OCI-LY7 (cell line): Measurements from ENCODE around the gene CNIH2. TPM values are rescaled to one million over a fixed set of nuclear protein-coding genes. Genes with fewer than 3 reads are reported as not detected.

ENCODE experiments used
- BruUV-seq: library from RNA; stranded (reverse); fragments of 400-500 nt; replicated peaks from 2 replicates; lab custom pipeline; 2021; lab: Mats Ljungman, UMichigan
- CTCF ChIA-PET: fragments of 300-600 bp; sonication (Branson Sonifier 250); formaldehyde crosslinking; loops from one replicate; lab custom pipeline; 2022; ENCODE audit warnings: antibody characterized with exemption; ENCODE audit not compliant: unreplicated experiment; lab: Charles Lee
- POLR2A ChIA-PET: fragments of 300-600 bp; sonication (Branson Sonifier 250); formaldehyde crosslinking; loops from one replicate; lab custom pipeline; 2022; ENCODE audit warnings: antibody characterized with exemption; lab: Charles Lee
- DNase-seq: peaks from one replicate; pipeline ENCODE4 v3.0.0-alpha.2; 2015; ENCODE audit warnings: low spot score
- H2AFZ ChIP-seq: fragments of 200-600 bp; sonication (generic), shearing (Covaris generic); 2 replicates; pipeline ENCODE4 v1.6.1; 2014; ENCODE audit warnings: mild to moderate bottlenecking, antibody characterized with exemption, low read length, moderate library complexity
- H3K27ac ChIP-seq: fragments of 200-600 bp; sonication (generic); 2 replicates; pipeline ENCODE4 v1.5.1; 2014; ENCODE audit warnings: mixed run types, low read depth, mild to moderate bottlenecking, moderate library complexity, low read length, inconsistent platforms; ENCODE audit not compliant: poor library complexity, severe bottlenecking
- H3K36me3 ChIP-seq: fragments of 200-600 bp; sonication (generic); 2 replicates; pipeline ENCODE4 v1.6.1; 2014; ENCODE audit warnings: mild to moderate bottlenecking, antibody characterized with exemption, low read length, moderate library complexity, mixed read lengths; ENCODE audit not compliant: insufficient read depth
- H3K4me1 ChIP-seq: fragments of 200-600 bp; sonication (generic); 2 replicates; pipeline ENCODE4 v1.5.1; 2014; ENCODE audit warnings: mild to moderate bottlenecking, low read length; ENCODE audit not compliant: insufficient read depth, poor library complexity, severe bottlenecking
- H3K4me2 ChIP-seq: fragments of 200-600 bp; sonication (generic); 2 replicates; pipeline ENCODE4 v1.6.1; 2014; ENCODE audit warnings: mild to moderate bottlenecking, low read length
- H3K4me3 ChIP-seq: fragments of 200-600 bp; sonication (generic); 2 replicates; pipeline ENCODE4 v1.5.1; 2014; ENCODE audit warnings: mild to moderate bottlenecking, low read depth, low read length; ENCODE audit not compliant: poor library complexity, severe bottlenecking
- H3K79me2 ChIP-seq: fragments of 200-600 bp; sonication (generic); 2 replicates; pipeline ENCODE4 v1.6.1; 2016; ENCODE audit warnings: low read depth, mild to moderate bottlenecking, low read length, moderate library complexity, mixed read lengths; ENCODE audit not compliant: insufficient read depth
- H3K9me2 ChIP-seq: fragments of 200-600 bp; sonication (generic); 2 replicates; pipeline ENCODE4 v1.6.1; 2016; ENCODE audit warnings: mild to moderate bottlenecking, low read length, mixed read lengths; ENCODE audit not compliant: insufficient read depth
- H3K9me3 ChIP-seq: fragments of 200-600 bp; sonication (generic); 2 replicates; pipeline ENCODE4 v1.6.1; 2014; ENCODE audit warnings: mild to moderate bottlenecking, mixed run types, low read length, mixed read lengths
- H4K20me1 ChIP-seq: fragments of 200-600 bp; sonication (generic); 2 replicates; pipeline ENCODE4 v1.6.1; 2014; ENCODE audit warnings: mild to moderate bottlenecking, antibody characterized with exemption, low read length, moderate library complexity, mixed read lengths; ENCODE audit not compliant: insufficient read depth
- CTCF ChIP-seq: fragments of 200-600 bp; sonication (generic); conservative IDR thresholded peaks from 2 replicates; pipeline ENCODE4 v1.5.1; 2014; ENCODE audit warnings: mild to moderate bottlenecking, antibody characterized with exemption, low read length, moderate library complexity, mixed read lengths
- EZH2phosphoT487 ChIP-seq: fragments of 200-600 bp; sonication (generic); IDR thresholded peaks from 2 replicates; pipeline ENCODE4 v1.6.1; 2018; ENCODE audit warnings: low read depth, borderline replicate concordance, mild to moderate bottlenecking, mixed run types, antibody characterized with exemption, low read length, moderate library complexity, mixed read lengths
- intact Hi-C: fragments of 100-400 bp; cut with micrococcal nuclease; formaldehyde crosslinking; loops from one replicate; pipeline ENCODE4 v1.10.0; 2022; ENCODE audit not compliant: unreplicated experiment
- total RNA-seq, 2 experiments: library from RNA; depleted of rRNA in 1 of 2; stranded (reverse); fragments of >200 nt in 1 of 2; shearing (Covaris generic) in 1 of 2; gene quantifications; 2 replicates each; pipeline ENCODE4 v1.2.3, GENCODE V29; 2014 to 2022

The CNIH2 gene
- total RNA-seq, 2 experiments from 2014 or later: 0.60 to 2.7 TPM

GRCh38 chr11:66287211-66287888, 9.4 kb downstream of the CNIH2 start:
- Histone ChIP-seq H4K20me1 (no peaks in the 10 kb centered on the region), H3K4me3 (no peak overlapping the region), H3K9me3 (no peaks in the 10 kb centered on the region), H2AFZ (no peak overlapping the region), H3K27ac (no peak overlapping the region), H3K4me1 (peaks cover 43% of the 10 kb centered on the region), H3K9me2 (no peaks in the 10 kb centered on the region), H3K79me2 (peaks cover 9% of the 10 kb centered on the region; the same call in 1 of the 2 replicates), H3K4me2 (peak overlapping the region; percentile 85), H3K36me3 (peaks cover 15% of the 10 kb centered on the region; the same call in 1 of the 2 replicates)
- DNase-seq: no peak
- TSS peak; percentile 63 for BruUV-seq
- CTCF ChIA-PET: interaction anchor here (0.6 kb wide), 1 partner anchor 127 kb away, joined by 4 read pairs; no protein-coding TSS in a partner anchor
- intact Hi-C loops: no loop called here
- POLR2A ChIA-PET: no interaction called here
- no peak for TF ChIP-seq EZH2phosphoT487
- no peak for TF ChIP-seq CTCF

- peak overlapping the region; percentile 29 for H3K27ac ChIP-seq
- peaks cover 37% of the 10 kb centered on the region for H3K4me1 ChIP-seq
- ChIA-PET CTCF (interaction anchor here (0.6 kb wide), 2 partner anchors 126 to 1295 kb away, joined by 4 read pairs; no protein-coding TSS in a partner anchor), POLR2A (interaction anchor here (1.1 to 2.0 kb wide), 3 partner anchors 9 to 237 kb away, joined by 3 to 13 read pairs (median 5); no protein-coding TSS in a partner anchor)
- H3K9me3 ChIP-seq: no peaks in the 10 kb centered on the region
- TF ChIP-seq EZH2phosphoT487: no peak
- no peak for TF ChIP-seq CTCF
- H3K4me3 ChIP-seq: peak overlapping the region; percentile 88
- peak overlapping the region; percentile 36 for H2AFZ ChIP-seq
- intact Hi-C loops: loop anchor here (2.0 kb wide), 1 partner anchor 41 kb away; no protein-coding TSS in a partner anchor
- peaks cover 9% of the 10 kb centered on the region; the same call in 1 of the 2 replicates for H3K79me2 ChIP-seq
- peak; percentile 21 for DNase-seq
- H4K20me1 ChIP-seq: no peaks in the 10 kb centered on the region
- BruUV-seq: no TSS peak
- peaks cover 15% of the 10 kb centered on the region; the same call in 1 of the 2 replicates for H3K36me3 ChIP-seq
- H3K9me2 ChIP-seq: no peaks in the 10 kb centered on the region
- H3K4me2 ChIP-seq: peak overlapping the region; percentile 85
Measured at GRCh38 chr11:66287889-66288670, 10.1 kb downstream of the CNIH2 start.
